Kidney (tissue), 22 donors: ENCODE results near the gene OSTC. TPM values are rescaled to one million over a fixed set of nuclear protein-coding genes. Genes with fewer than 3 reads are reported as not detected.

Experiments
- DNase-seq, 5 donors: peaks; one replicate each; pipeline ENCODE4 v3.0.0-alpha.2; 2013 to 2020
- FAIRE-seq: peaks from 2 replicates; lab custom pipeline; 2012; peaks lifted over from hg19 to GRCh38; lab: Jason Lieb, UNC
- H3K27ac ChIP-seq, 2 donors: one replicate each; pipeline ENCODE4 v1.7.0; 2013; ENCODE audit warnings: low read depth in 2 of 2, low read length in 2 of 2, inconsistent platforms in 1 of 2
- H3K27me3 ChIP-seq: one replicate; pipeline ENCODE4 v1.7.1; 2013; ENCODE audit warnings: low read length, inconsistent platforms; ENCODE audit not compliant: control insufficient read depth, insufficient read depth
- H3K36me3 ChIP-seq, 3 donors: one replicate each; pipeline versions ENCODE4 v1.7.0 to v1.7.1; 2013; ENCODE audit warnings: low read length in 3 of 3, control low read depth in 1 of 3, inconsistent platforms in 1 of 3; ENCODE audit not compliant: insufficient read depth in 3 of 3, control insufficient read depth in 2 of 3
- H3K4me1 ChIP-seq, 3 donors: one replicate each; pipeline versions ENCODE4 v1.7.0 to v1.7.1; 2013; ENCODE audit warnings: low read length in 3 of 3, inconsistent platforms in 1 of 3, low read depth in 1 of 3; ENCODE audit not compliant: control insufficient read depth in 2 of 3, insufficient read depth in 2 of 3
- H3K4me3 ChIP-seq, 3 donors: one replicate each; pipeline versions ENCODE4 v1.7.0 to v1.8.1; 2013; ENCODE audit warnings: low read length in 3 of 3, control low read depth in 1 of 3, inconsistent platforms in 1 of 3
- H3K9ac ChIP-seq, 3 donors: one replicate each; pipeline versions ENCODE4 v1.7.0 to v1.7.1; 2013; ENCODE audit warnings: low read length in 3 of 3, control low read depth in 1 of 3, inconsistent platforms in 1 of 3
- H3K9me3 ChIP-seq, 3 donors: one replicate each; pipeline versions ENCODE4 v1.7.0 to v1.7.1; 2013; ENCODE audit warnings: low read length in 3 of 3, control low read depth in 1 of 3, inconsistent platforms in 1 of 3; ENCODE audit not compliant: control insufficient read depth in 2 of 3, insufficient read depth in 1 of 3
- intact Hi-C: fragments of 100-400 bp; cut with DNase I; formaldehyde crosslinking; loops from one replicate; pipeline ENCODE4 v1.11.1; 2022
- long read RNA-seq, 10 donors: library from polyadenylated mRNA in 1 of 10; unstranded in 1 of 10; transcript quantifications; one replicate each; pipeline ENCODE4 v2.0.0 and lab custom pipeline, GENCODE V29; 2021 to 2026
- polyA plus RNA-seq: library from polyadenylated mRNA; stranded (reverse); fragments of 350-450 nt; fragmentation: Illumina TruSeq; extraction: RNeasy Lipid Tissue Mini Kit (QIAGEN cat#74804); gene quantifications from one replicate; pipeline ENCODE4 v1.2.3, GENCODE V29; 2014; ENCODE audit warnings: low read depth, low replicate concordance; ENCODE audit not compliant: insufficient read depth
- total RNA-seq: library from RNA; stranded (reverse); fragmentation: NEBNext Ultra II Directional; extraction: Animal tissue kit (Norgen Biotek cat#: 25700); gene quantifications from one replicate; pipeline ENCODE4 v1.2.1, GENCODE V29; 2021
- TF ChIP-seq, protein P1 (sequence below): IDR thresholded peaks from 3 replicates; pipeline ENCODE4 v1.5.1; 2012; ENCODE audit warnings: mild to moderate bottlenecking, moderate library complexity, borderline replicate concordance; ENCODE audit not compliant: insufficient read depth; ENCODE audit errors: extremely low read depth
- donor health status: control.
- donor health status: control.
- donor health status: control.
- donor health status: control.
- donor health status: control.
- donor health status: DM: yes; HTN: yes; CAD: no.
- donor health status: Normal renal cell carcinoma (clear cell type).

OSTC gene
- total RNA-seq (71.2 TPM), polyA plus RNA-seq (111 TPM)
- long read RNA-seq, donor 1, transcript OSTC-201 (4 exons, 1,077 nt), result major isoform, 88 of 126 reads
- long read RNA-seq, donor 1, partial matches to known transcripts, result 36 of 126 reads
- long read RNA-seq, donor 1, other reads (novel, unspliced or antisense), result 0 of 126 reads
- long read RNA-seq, donor 2, transcript OSTC-201 (4 exons, 1,077 nt), result major isoform, 152 of 186 reads
- long read RNA-seq, donor 2, partial matches to known transcripts, result 28 of 186 reads
- long read RNA-seq, donor 2, other reads (novel, unspliced or antisense), result 0 of 186 reads
- long read RNA-seq, donor 3, transcript OSTC-201 (4 exons, 1,077 nt), result major isoform, 198 of 232 reads
- long read RNA-seq, donor 3, partial matches to known transcripts, result 30 of 232 reads
- long read RNA-seq, donor 3, other reads (novel, unspliced or antisense), result 0 of 232 reads
- long read RNA-seq, donor 4, transcript OSTC-201 (4 exons, 1,077 nt), result major isoform, 134 of 149 reads
- long read RNA-seq, donor 4, partial matches to known transcripts, result 12 of 149 reads
- long read RNA-seq, donor 4, other reads (novel, unspliced or antisense), result 0 of 149 reads
- long read RNA-seq, donor 5, transcript OSTC-201 (4 exons, 1,077 nt), result major isoform, 16 of 16 reads
- long read RNA-seq, donor 5, partial matches to known transcripts, result 0 of 16 reads
- long read RNA-seq, donor 5, other reads (novel, unspliced or antisense), result 0 of 16 reads
- long read RNA-seq, donor 6, transcript OSTC-201 (4 exons, 1,077 nt), result major isoform, 365 of 492 reads
- long read RNA-seq, donor 6, transcript OSTC-205 (3 exons, 876 nt), result minor isoform, 7 of 492 reads
- long read RNA-seq, donor 6, partial matches to known transcripts, result 119 of 492 reads
- long read RNA-seq, donor 6, other reads (novel, unspliced or antisense), result 0 of 492 reads
- long read RNA-seq, donor 7, transcript OSTC-201 (4 exons, 1,077 nt), result major isoform, 54 of 55 reads
- long read RNA-seq, donor 7, partial matches to known transcripts, result 0 of 55 reads
- long read RNA-seq, donor 7, other reads (novel, unspliced or antisense), result 1 of 55 reads
- long read RNA-seq, donor 8, transcript OSTC-201 (4 exons, 1,077 nt), result major isoform, 145 of 175 reads
- long read RNA-seq, donor 8, partial matches to known transcripts, result 30 of 175 reads
- long read RNA-seq, donor 8, other reads (novel, unspliced or antisense), result 0 of 175 reads
- long read RNA-seq, donor 9, transcript OSTC-201 (4 exons, 1,077 nt), result major isoform, 80 of 90 reads
- long read RNA-seq, donor 9, partial matches to known transcripts, result 9 of 90 reads
- long read RNA-seq, donor 9, other reads (novel, unspliced or antisense), result 0 of 90 reads
- long read RNA-seq, donor 10, transcript OSTC-201 (4 exons, 1,077 nt), result major isoform, 116 of 159 reads
- long read RNA-seq, donor 10, partial matches to known transcripts, result 42 of 159 reads
- long read RNA-seq, donor 10, other reads (novel, unspliced or antisense), result 0 of 159 reads

DNA sequence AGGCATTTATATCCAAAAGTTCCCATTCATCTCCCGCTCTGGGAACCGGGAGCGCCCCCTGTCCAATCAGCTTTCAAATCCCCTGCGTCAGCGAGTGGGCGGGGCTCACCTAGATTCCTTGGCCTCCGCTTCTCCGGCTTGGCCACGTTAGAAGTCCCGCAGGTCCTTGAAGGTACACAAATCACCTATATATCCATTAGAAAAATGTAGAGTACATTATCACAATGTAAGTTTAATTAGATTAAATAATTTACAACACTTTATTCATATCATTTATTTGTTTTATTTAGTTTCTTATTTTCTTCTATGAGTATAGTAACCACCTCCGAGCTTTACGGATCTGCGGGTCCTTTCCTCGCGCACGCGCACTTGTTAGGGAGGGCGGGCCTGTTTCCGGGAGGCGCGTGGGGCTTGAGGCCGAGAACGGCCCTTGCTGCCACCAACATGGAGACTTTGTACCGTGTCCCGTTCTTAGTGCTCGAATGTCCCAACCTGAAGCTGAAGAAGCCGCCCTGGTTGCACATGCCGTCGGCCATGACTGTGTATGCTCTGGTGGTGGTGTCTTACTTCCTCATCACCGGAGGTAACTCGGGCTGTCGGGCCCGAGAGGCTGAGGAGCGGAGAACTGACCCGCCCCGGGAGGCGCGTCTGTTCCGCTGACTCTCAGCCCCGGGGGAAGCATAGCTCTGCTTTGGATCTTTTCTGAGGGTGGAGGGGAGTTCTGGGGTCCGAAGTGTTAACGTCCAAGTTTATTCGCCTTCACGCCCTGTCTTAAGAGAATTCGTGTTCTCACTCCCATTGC, at the start of gene OSTC:
OSTC (plus strand) TSS at position 388 of the 802 bp plus-strand sequence; CDS start at position 445, 57 bp downstream.
- FAIRE-seq (peak; percentile 98), DNase-seq (peak; percentile 95 to 99 (median 97))
- Histone ChIP-seq H3K9me3 (no peaks in the 10 kb centered on the region), H3K9ac (peak within 1 kb of the TSS; percentile 59 to 95 (median 63)), H3K4me1 (peaks cover 0 to 4% (median 0%) of the 10 kb centered on the region in 3 donors), H3K36me3 (no peaks in the 10 kb centered on the region), H3K27ac (peak within 1 kb of the TSS; percentile 51 to 63), H3K4me3 (peak within 1 kb of the TSS; percentile 87 to 99 (median 97)), H3K27me3 (no peaks in the 10 kb centered on the region)
- TF ChIP-seq, protein P1, sequence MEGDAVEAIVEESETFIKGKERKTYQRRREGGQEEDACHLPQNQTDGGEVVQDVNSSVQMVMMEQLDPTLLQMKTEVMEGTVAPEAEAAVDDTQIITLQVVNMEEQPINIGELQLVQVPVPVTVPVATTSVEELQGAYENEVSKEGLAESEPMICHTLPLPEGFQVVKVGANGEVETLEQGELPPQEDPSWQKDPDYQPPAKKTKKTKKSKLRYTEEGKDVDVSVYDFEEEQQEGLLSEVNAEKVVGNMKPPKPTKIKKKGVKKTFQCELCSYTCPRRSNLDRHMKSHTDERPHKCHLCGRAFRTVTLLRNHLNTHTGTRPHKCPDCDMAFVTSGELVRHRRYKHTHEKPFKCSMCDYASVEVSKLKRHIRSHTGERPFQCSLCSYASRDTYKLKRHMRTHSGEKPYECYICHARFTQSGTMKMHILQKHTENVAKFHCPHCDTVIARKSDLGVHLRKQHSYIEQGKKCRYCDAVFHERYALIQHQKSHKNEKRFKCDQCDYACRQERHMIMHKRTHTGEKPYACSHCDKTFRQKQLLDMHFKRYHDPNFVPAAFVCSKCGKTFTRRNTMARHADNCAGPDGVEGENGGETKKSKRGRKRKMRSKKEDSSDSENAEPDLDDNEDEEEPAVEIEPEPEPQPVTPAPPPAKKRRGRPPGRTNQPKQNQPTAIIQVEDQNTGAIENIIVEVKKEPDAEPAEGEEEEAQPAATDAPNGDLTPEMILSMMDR, result peak; percentile 23
- intact Hi-C loops, result no loop called here

DNA sequence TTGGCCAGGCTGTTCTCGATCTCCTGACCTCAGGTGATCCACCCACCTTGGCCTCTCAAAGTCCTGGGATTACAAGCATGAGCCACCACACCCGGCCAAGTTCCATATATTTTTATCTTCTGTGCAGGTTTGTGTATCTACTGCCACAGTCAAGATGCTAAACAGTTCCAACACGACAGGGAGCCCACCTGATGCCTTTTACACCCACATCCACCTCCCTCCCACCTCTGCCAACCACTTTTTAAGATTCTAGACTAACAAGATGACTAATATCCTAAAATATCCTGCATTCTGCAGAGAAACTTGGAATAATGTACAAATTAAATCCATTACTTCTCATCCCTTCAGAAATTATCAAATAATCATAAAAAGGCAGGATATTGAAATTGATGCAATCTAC, 49.3 kb upstream of the OSTC start:
- DNase-seq (no peak), FAIRE-seq (no peak)
- Histone ChIP-seq H3K27me3 (no peaks in the 10 kb centered on the region), H3K9me3 (no peaks in the 10 kb centered on the region), H3K4me1 (no peaks in the 10 kb centered on the region), H3K9ac (no peak overlapping the region), H3K27ac (no peak overlapping the region), H3K4me3 (no peak overlapping the region), H3K36me3 (peaks cover 0 to 3% (median 0%) of the 10 kb centered on the region in 3 donors)
- intact Hi-C loops, result no loop called here
- TF ChIP-seq, protein P1, result no peak

GRCh38 chr4:108601532-108601931, 48.9 kb upstream of the OSTC start:
- H3K9me3 ChIP-seq, result no peaks in the 10 kb centered on the region
- FAIRE-seq (no peak), DNase-seq (no peak)
- no peak overlapping the region for H3K4me3 ChIP-seq
- TF ChIP-seq, protein P1, result no peak
- peaks cover 0 to 3% (median 0%) of the 10 kb centered on the region in 3 donors for H3K36me3 ChIP-seq
- intact Hi-C loops, result no loop called here
- H3K4me1 ChIP-seq, result no peaks in the 10 kb centered on the region
- no peaks in the 10 kb centered on the region for H3K27me3 ChIP-seq
- no peak overlapping the region for H3K9ac ChIP-seq
- no peak overlapping the region for H3K27ac ChIP-seq
